ENCODE data around the gene F2RL3. TPM values are rescaled to one million over a fixed set of nuclear protein-coding genes. Genes with fewer than 3 reads are reported as not detected.
A peak's percentile ranks its signal among the peaks of the same experiment; 100 is the strongest.

Gene F2RL3
- total RNA-seq, 4 donors from 2014 or later: 2.2 to 9.4 (median 6.3) TPM

DNA sequence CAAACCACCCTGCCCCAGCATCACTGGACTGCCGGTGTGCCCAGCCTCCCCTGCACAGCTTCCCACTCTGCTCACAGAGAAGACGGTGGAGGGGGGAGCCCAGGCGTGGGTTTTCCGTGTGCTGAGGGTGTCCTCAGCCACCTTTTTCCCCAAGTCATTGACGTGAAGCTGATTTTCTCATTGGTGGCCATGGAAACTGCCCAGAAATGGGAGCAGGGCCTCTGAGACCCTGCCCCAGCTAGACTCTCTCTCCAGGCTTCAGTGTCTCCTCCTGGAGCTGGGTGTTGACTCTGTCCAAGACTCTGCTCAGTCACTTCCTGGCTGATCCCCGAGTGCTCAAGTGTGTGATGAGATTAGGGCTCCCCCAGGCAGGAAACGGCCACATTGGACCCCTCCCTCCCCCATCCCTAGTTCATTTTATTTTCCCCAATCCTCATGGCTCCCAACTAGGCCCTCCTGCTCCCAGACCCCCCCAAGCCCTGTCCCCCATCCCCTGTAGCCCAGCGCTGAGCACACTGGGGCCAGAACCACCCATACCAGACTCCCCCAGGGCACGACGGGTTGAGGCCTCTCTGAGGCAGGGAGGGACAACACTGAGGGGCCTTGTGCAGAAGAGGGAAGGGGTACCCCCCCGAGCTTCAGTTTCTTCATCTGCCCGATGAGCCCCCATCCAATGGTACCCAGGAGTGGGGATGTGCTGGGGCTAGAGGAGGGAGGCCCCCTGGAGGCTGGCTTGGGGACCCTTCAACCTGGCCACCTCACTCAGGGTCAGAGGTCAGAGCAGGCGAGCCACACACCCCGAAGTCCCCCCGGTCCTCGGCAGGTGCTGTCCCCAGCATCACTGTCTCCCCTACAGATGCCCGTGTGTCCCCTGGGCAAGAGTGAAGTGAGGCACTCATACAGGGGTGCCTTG lies 1.2 kb upstream of the F2RL3 start:
- Histone ChIP-seq H3K9me3 (no peaks in the 10 kb centered on the region), H3K4me3 (no peak overlapping the region), H3K36me3 (no peaks in the 10 kb centered on the region), H3K4me1 (no peaks in the 10 kb centered on the region), H3K27me3 (no peaks in the 10 kb centered on the region), H3K27ac (peak overlapping the region; percentile 33 to 74 (median 72))
- in situ Hi-C loops (cut with MboI; ENCODE audit: low sequenced_read_pairs in 4 of 4): no loop called here
- no peak for ATAC-seq
- TF ChIP-seq, protein P1, sequence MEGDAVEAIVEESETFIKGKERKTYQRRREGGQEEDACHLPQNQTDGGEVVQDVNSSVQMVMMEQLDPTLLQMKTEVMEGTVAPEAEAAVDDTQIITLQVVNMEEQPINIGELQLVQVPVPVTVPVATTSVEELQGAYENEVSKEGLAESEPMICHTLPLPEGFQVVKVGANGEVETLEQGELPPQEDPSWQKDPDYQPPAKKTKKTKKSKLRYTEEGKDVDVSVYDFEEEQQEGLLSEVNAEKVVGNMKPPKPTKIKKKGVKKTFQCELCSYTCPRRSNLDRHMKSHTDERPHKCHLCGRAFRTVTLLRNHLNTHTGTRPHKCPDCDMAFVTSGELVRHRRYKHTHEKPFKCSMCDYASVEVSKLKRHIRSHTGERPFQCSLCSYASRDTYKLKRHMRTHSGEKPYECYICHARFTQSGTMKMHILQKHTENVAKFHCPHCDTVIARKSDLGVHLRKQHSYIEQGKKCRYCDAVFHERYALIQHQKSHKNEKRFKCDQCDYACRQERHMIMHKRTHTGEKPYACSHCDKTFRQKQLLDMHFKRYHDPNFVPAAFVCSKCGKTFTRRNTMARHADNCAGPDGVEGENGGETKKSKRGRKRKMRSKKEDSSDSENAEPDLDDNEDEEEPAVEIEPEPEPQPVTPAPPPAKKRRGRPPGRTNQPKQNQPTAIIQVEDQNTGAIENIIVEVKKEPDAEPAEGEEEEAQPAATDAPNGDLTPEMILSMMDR (IDR thresholded peaks at IDR 0.05 in 4 of 5, conservative IDR thresholded peaks at IDR 0.05 in 1 of 5): no peak
- no peak for TF ChIP-seq POLR2A (IDR thresholded peaks at IDR 0.05)
- intact Hi-C loops (cut with DNase I; ENCODE audit: low total_unique reads): no loop called here
- no peak for DNase-seq

DNA sequence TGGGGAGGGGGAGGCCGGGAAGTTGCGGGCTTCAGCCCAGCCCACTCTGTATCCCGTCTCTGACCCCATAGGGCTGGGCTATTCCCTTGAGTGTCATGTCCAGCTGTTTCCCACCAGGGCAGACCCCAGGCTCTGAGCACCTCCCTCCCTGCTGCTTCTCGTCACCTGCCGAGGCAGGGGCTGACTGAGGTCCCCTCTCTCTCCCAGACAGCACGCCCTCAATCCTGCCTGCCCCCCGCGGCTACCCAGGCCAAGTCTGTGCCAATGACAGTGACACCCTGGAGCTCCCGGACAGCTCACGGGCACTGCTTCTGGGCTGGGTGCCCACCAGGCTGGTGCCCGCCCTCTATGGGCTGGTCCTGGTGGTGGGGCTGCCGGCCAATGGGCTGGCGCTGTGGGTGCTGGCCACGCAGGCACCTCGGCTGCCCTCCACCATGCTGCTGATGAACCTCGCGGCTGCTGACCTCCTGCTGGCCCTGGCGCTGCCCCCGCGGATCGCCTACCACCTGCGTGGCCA lies 625 bp downstream of the F2RL3 start:
- intact Hi-C loops (cut with DNase I; ENCODE audit: low total_unique reads) (no loop called here), in situ Hi-C loops (cut with MboI; ENCODE audit: low sequenced_read_pairs in 4 of 4) (no loop called here)
- H3K27me3 ChIP-seq: peaks cover 0 to 1% (median 0%) of the 10 kb centered on the region in 3 donors
- ATAC-seq (peak in 1 of 2 donors; percentile 25), DNase-seq (peak in 1 of 2 donors; percentile 28)
- H3K4me3 ChIP-seq: peak overlapping the region; percentile 22 to 51 (median 32)
- peak overlapping the region; percentile 7 to 74 (median 70) for H3K27ac ChIP-seq
- H3K9me3 ChIP-seq: no peaks in the 10 kb centered on the region
- H3K4me1 ChIP-seq: no peaks in the 10 kb centered on the region
- no peaks in the 10 kb centered on the region for H3K36me3 ChIP-seq
- TF ChIP-seq, protein P1 (IDR thresholded peaks at IDR 0.05 in 4 of 5, conservative IDR thresholded peaks at IDR 0.05 in 1 of 5): no peak
- no peak for TF ChIP-seq POLR2A (IDR thresholded peaks at IDR 0.05)

DNA sequence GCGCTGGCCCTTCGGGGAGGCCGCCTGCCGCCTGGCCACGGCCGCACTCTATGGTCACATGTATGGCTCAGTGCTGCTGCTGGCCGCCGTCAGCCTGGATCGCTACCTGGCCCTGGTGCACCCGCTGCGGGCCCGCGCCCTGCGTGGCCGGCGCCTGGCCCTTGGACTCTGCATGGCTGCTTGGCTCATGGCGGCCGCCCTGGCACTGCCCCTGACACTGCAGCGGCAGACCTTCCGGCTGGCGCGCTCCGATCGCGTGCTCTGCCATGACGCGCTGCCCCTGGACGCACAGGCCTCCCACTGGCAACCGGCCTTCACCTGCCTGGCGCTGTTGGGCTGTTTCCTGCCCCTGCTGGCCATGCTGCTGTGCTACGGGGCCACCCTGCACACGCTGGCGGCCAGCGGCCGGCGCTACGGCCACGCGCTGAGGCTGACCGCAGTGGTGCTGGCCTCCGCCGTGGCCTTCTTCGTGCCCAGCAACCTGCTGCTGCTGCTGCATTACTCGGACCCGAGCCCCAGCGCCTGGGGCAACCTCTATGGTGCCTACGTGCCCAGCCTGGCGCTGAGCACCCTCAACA lies 1.2 kb downstream of the F2RL3 start:
- Histone ChIP-seq H3K36me3 (no peaks in the 10 kb centered on the region), H3K9me3 (no peaks in the 10 kb centered on the region), H3K4me3 (peak overlapping the region in 3 of 4 donors; percentile 22 to 51 (median 31)), H3K27ac (peak overlapping the region; percentile 7 to 74 (median 70)), H3K27me3 (peaks cover 0 to 5% (median 4%) of the 10 kb centered on the region in 3 donors), H3K4me1 (no peaks in the 10 kb centered on the region)
- ATAC-seq: no peak
- intact Hi-C loops (cut with DNase I; ENCODE audit: low total_unique reads) (no loop called here), in situ Hi-C loops (cut with MboI; ENCODE audit: low sequenced_read_pairs in 4 of 4) (no loop called here)
- DNase-seq: no peak
- TF ChIP-seq, protein P1 (IDR thresholded peaks at IDR 0.05 in 4 of 5, conservative IDR thresholded peaks at IDR 0.05 in 1 of 5): no peak
- no peak for TF ChIP-seq POLR2A (IDR thresholded peaks at IDR 0.05)

DNA sequence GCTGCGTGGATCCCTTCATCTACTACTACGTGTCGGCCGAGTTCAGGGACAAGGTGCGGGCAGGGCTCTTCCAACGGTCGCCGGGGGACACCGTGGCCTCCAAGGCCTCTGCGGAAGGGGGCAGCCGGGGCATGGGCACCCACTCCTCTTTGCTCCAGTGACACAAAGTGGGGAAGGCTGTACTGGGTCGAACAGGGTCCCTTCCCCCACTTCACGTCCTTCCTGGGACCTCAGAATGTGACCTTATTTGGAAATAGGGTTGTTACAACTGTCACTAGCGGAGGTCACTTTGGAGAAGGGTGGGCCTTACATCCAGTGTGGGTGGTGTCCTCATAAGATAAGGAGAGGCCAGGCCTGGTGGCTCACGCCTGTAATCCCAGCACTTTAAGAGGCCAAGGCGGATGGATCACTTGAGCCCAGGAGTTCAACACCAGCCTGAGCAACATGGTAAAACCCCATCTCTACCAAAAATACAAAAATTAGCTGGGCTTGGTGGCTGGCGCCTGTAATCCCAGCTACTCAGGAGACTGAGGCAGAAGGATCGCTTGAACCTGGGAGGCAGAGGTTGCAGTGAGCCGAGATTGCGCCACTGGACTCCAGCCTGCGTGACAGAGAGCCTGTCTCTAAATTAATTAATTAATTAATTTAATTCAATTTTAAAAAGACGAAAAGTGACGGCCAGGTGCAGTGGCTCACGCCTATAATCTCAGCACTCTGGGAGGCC lies 1.8 kb downstream of the F2RL3 start:
- Histone ChIP-seq H3K27me3 (peaks cover 3 to 12% (median 10%) of the 10 kb centered on the region in 3 donors), H3K4me3 (no peak overlapping the region), H3K4me1 (peaks cover 0 to 5% of the 10 kb centered on the region in 2 donors), H3K9me3 (no peaks in the 10 kb centered on the region), H3K36me3 (no peaks in the 10 kb centered on the region), H3K27ac (peak overlapping the region in 2 of 4 donors; percentile 73 to 74)
- no peak for DNase-seq
- no peak for ATAC-seq
- intact Hi-C loops (cut with DNase I; ENCODE audit: low total_unique reads): no loop called here
- TF ChIP-seq, protein P1 (IDR thresholded peaks at IDR 0.05 in 4 of 5, conservative IDR thresholded peaks at IDR 0.05 in 1 of 5): no peak
- no peak for TF ChIP-seq POLR2A (IDR thresholded peaks at IDR 0.05)
- in situ Hi-C loops (cut with MboI; ENCODE audit: low sequenced_read_pairs in 4 of 4): no loop called here
